Muscle layer of colon (tissue), 2 donors: ENCODE measurements around the gene TEX52.

Source experiments
- H3K27ac ChIP-seq: one replicate; pipeline ENCODE4 v1.7.0; 2013; ENCODE audit warnings: low read depth, mild to moderate bottlenecking, low read length, moderate library complexity
- H3K27me3 ChIP-seq, 2 donors: one replicate each; pipeline ENCODE4 v1.7.0; 2013; ENCODE audit warnings: low read length in 2 of 2, mild to moderate bottlenecking in 2 of 2; ENCODE audit not compliant: insufficient read depth in 2 of 2, control insufficient read depth in 1 of 2
- H3K36me3 ChIP-seq: one replicate; pipeline ENCODE4 v1.7.0; 2013; ENCODE audit warnings: mild to moderate bottlenecking, low read length; ENCODE audit not compliant: insufficient read depth
- H3K4me1 ChIP-seq: one replicate; pipeline ENCODE4 v1.7.0; 2013; ENCODE audit warnings: mild to moderate bottlenecking, low read length; ENCODE audit not compliant: insufficient read depth
- H3K4me3 ChIP-seq, 2 donors: one replicate each; pipeline ENCODE4 v1.7.0; 2013; ENCODE audit warnings: low read length in 2 of 2, low read depth in 1 of 2, mild to moderate bottlenecking in 1 of 2, moderate library complexity in 1 of 2
- H3K9ac ChIP-seq: one replicate; pipeline ENCODE4 v1.7.0; 2013; ENCODE audit warnings: low read length
- H3K9me3 ChIP-seq: one replicate; pipeline ENCODE4 v1.7.0; 2013; ENCODE audit warnings: mild to moderate bottlenecking, low read length
- donor health status: abdominal sarcoma.
- donor health status: Adenocarcinoma of cecum.

Gene TEX52

GRCh38 chr12:2842948-2843347 lies 13.9 kb downstream of the TEX52 start:
- Histone ChIP-seq H3K9ac (no peak overlapping the region), H3K27me3 (no peaks in the 10 kb centered on the region), H3K4me1 (no peaks in the 10 kb centered on the region), H3K9me3 (no peaks in the 10 kb centered on the region), H3K36me3 (peaks cover 9% of the 10 kb centered on the region), H3K4me3 (no peak overlapping the region), H3K27ac (no peak overlapping the region)

- Histone ChIP-seq H3K4me3 (no peak overlapping the region), H3K27ac (no peak overlapping the region), H3K9me3 (no peaks in the 10 kb centered on the region), H3K9ac (no peak overlapping the region), H3K36me3 (peaks cover 9% of the 10 kb centered on the region), H3K4me1 (no peaks in the 10 kb centered on the region), H3K27me3 (peaks cover 0 to 2% of the 10 kb centered on the region in 2 donors)
Measured at GRCh38 chr12:2841056-2841650, 15.7 kb downstream of the TEX52 start.

- H3K9ac ChIP-seq: no peak overlapping the region
- no peak overlapping the region for H3K4me3 ChIP-seq
- H3K27ac ChIP-seq: no peak overlapping the region
- peaks cover 12% of the 10 kb centered on the region for H3K36me3 ChIP-seq
- no peaks in the 10 kb centered on the region for H3K9me3 ChIP-seq
- H3K27me3 ChIP-seq: peaks cover 0 to 11% of the 10 kb centered on the region in 2 donors
- peaks cover 11% of the 10 kb centered on the region for H3K4me1 ChIP-seq
Measured at GRCh38 chr12:2836574-2836973, 20.3 kb downstream of the TEX52 start.

GRCh38 chr12:2835691-2836403 lies 21.0 kb downstream of the TEX52 start:
- no peak overlapping the region for H3K9ac ChIP-seq
- peaks cover 0 to 11% of the 10 kb centered on the region in 2 donors for H3K27me3 ChIP-seq
- H3K4me1 ChIP-seq: peaks cover 11% of the 10 kb centered on the region
- peaks cover 14% of the 10 kb centered on the region for H3K36me3 ChIP-seq
- H3K4me3 ChIP-seq: no peak overlapping the region
- H3K27ac ChIP-seq: no peak overlapping the region
- no peaks in the 10 kb centered on the region for H3K9me3 ChIP-seq

- Histone ChIP-seq H3K4me1 (peaks cover 11% of the 10 kb centered on the region), H3K9ac (no peak within 1 kb of the TSS), H3K27ac (no peak within 1 kb of the TSS), H3K4me3 (peak within 1 kb of the TSS in 1 of 2 donors; percentile 14), H3K36me3 (peaks cover 13% of the 10 kb centered on the region), H3K27me3 (peaks cover 0 to 11% of the 10 kb centered on the region in 2 donors), H3K9me3 (no peaks in the 10 kb centered on the region)
Measured at GRCh38 chr12:2834581-2835491, 22.0 kb downstream of the TEX52 start, which contains the start of gene NRIP2. Gene NRIP2, minus strand, starts transcription at chr12:2835035. Its CDS starts 52 bp downstream, at chr12:2834983.

GRCh38 chr12:2833810-2834209 lies 23.0 kb downstream of the TEX52 start:
- H3K27ac ChIP-seq: no peak overlapping the region
- no peak overlapping the region for H3K4me3 ChIP-seq

GRCh38 chr12:2833327-2833726 lies 23.5 kb downstream of the TEX52 start:
- Histone ChIP-seq H3K27me3 (peaks cover 0 to 11% of the 10 kb centered on the region in 2 donors), H3K9ac (no peak overlapping the region), H3K4me3 (no peak overlapping the region), H3K27ac (no peak overlapping the region), H3K9me3 (no peaks in the 10 kb centered on the region), H3K4me1 (peaks cover 11% of the 10 kb centered on the region), H3K36me3 (peaks cover 17% of the 10 kb centered on the region)

More at GRCh38 chr12:2833810-2834209, 23.0 kb downstream of the TEX52 start:
- Histone ChIP-seq H3K9ac (no peak overlapping the region), H3K36me3 (peaks cover 15% of the 10 kb centered on the region), H3K27me3 (peaks cover 0 to 11% of the 10 kb centered on the region in 2 donors), H3K9me3 (no peaks in the 10 kb centered on the region), H3K4me1 (peaks cover 11% of the 10 kb centered on the region)

GRCh38 chr12:2832550-2833127 lies 24.2 kb downstream of the TEX52 start:
- no peak overlapping the region for H3K4me3 ChIP-seq
- H3K9ac ChIP-seq: no peak overlapping the region
- peaks cover 11% of the 10 kb centered on the region for H3K4me1 ChIP-seq
- peaks cover 0 to 11% of the 10 kb centered on the region in 2 donors for H3K27me3 ChIP-seq
- H3K27ac ChIP-seq: no peak overlapping the region
- peaks cover 24% of the 10 kb centered on the region for H3K36me3 ChIP-seq
- no peaks in the 10 kb centered on the region for H3K9me3 ChIP-seq

GRCh38 chr12:2829275-2829674 lies 27.6 kb downstream of the TEX52 start:
- Histone ChIP-seq H3K9me3 (no peaks in the 10 kb centered on the region), H3K4me1 (no peaks in the 10 kb centered on the region), H3K27me3 (peaks cover 0 to 3% of the 10 kb centered on the region in 2 donors), H3K36me3 (peaks cover 55% of the 10 kb centered on the region), H3K9ac (no peak overlapping the region), H3K4me3 (no peak overlapping the region), H3K27ac (no peak overlapping the region)

GRCh38 chr12:2826721-2827515 lies 29.9 kb downstream of the TEX52 start:
- no peaks in the 10 kb centered on the region for H3K4me1 ChIP-seq
- no peaks in the 10 kb centered on the region for H3K27me3 ChIP-seq
- peaks cover 78% of the 10 kb centered on the region for H3K36me3 ChIP-seq
- no peak overlapping the region for H3K4me3 ChIP-seq
- H3K9me3 ChIP-seq: no peaks in the 10 kb centered on the region
- H3K27ac ChIP-seq: no peak overlapping the region
- no peak overlapping the region for H3K9ac ChIP-seq
